ENCODE results near the gene DEPDC1B.
A peak's percentile ranks its signal among the peaks of the same experiment; 100 is the strongest.
"Not testable (repeated sequence)": the region's sequence is repeated elsewhere in the genome, so short reads cannot be mapped to it uniquely, and the experiment has no call there.

The DEPDC1B gene

DNA sequence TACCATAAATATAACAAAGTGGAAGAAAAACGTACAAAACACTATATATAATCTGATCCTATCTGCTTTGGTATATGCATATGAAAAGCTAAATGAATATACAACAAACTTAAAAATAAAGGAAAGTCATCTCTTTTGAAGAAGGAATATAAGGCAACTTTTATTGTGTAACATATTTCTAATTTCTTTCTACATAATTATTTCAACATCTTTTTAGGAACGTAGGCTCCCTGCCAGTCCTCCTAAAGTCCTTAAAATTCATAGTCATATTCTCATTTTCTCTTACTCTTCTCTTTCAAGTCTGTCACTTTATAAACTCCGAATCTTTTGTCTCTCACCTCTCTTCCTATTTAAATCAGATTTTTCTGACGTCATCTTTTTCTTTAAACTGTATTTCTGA, 9.6 kb downstream of the DEPDC1B start:
- DNase-seq = no peak

DNA sequence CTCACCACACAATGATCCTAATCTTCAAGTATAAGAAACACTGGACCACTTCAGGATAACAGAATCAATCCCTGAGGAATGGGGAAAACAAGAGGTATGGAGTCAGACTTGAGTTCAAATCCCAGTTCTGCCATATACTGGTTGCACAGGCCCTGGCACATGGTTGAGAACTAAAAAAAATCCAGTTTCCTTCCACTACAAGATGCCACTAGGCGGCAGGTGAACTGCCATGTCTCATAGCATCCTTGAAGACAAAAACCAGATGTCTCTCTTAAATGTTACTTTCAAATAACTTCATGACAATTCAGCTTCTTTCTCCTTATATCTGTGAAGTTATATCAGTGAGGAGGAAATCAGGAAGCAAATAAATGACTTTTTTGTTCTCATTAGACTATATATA, 11.0 kb downstream of the DEPDC1B start:
- peak in 1 of 5 experiments; percentile 27 for DNase-seq

DNA sequence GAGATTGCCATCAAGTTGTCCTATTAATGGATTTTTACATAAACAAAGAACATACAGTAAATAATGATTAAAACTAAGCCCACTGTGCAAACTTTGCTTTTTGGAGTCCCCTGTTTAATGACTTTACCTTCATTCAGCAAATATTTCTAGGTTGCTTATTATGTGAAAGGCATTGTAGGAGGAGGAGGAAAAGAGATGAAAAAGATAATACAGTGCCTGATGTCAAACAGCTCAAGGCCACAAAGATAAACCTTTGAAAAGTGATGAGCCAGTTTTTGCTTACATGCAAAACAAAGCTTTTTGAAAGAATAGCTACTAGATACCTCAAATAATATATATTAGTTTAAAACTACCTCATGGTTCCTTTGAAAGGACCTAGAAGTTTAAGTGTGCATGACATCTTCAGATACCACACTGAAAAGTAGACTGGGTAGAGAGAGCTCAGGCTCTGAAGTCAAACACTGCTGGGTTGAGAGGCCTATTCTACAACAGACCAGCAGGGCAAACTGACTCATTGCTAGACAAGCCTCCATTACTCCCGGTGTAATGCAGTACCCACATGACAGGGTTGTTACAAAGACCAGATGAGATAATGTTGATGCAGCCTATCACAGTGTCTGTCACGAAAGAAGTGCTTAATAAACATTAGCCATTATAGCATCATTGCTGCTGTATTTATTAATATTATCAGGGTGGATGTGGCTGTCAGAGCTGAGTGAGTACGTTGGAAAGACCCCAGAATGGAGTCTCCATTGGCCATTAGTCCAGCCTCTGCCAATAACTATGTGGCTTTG, 11.8 kb downstream of the DEPDC1B start:
- peak in 1 of 5 experiments; percentile 87 for DNase-seq

DNA sequence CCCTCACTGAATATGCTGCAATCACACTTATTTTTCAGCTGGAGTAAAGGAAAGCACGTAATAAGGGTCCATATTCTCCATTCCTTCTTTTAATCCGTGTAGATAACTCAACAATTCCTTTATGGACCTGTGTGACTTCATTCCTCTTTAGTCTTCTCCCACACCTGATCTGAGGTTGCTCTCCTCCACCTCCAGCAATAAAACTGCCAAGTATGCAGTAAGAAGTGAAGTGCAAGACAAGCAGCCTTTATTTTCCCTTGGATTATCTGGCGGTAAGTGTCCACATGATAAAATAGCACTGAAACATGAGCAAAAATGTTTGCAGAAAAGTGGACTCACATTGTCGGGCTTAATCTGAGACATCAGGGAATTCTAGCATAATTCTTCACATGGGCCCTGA, 13.8 kb downstream of the DEPDC1B start:
- DNase-seq = no peak

DNA sequence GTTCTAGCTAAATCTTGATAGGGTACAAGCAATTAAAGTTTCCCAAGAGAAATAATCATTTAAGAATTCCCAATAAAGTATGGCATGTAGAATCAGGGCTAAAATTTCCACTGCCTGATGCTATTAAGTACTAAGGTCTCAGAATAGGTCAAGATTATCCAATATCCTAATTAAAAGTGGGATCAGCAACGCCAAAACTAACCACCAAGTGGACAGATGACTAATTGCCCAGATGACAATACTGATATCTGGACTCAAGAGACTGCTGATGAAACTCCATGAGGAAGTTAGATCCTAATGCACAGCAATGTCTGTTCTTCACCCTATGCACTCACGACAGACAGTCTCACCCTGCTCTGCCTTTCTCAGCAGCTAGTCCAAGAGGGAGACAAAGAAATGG, 14.3 kb downstream of the DEPDC1B start:
- no peak for DNase-seq

DNA sequence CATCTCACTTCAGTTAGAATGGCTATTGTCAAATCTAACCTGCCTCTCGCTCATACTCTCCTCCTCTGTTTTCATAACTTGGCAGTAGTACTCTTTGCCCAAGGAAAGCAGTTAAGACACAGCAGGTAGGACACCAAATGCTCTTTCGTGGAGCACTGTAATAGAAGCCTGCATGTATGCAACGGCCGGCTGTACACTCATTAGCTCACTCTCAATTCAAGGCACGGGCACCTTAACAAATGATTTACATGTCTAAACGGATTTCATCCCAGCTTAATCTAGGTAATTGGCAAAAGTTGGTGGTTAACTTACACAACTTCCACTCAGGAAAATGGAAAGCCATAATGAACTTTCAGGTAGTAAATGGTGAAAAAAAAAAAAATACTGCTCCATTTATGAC, 14.9 kb downstream of the DEPDC1B start:
- DNase-seq = no peak

DNA sequence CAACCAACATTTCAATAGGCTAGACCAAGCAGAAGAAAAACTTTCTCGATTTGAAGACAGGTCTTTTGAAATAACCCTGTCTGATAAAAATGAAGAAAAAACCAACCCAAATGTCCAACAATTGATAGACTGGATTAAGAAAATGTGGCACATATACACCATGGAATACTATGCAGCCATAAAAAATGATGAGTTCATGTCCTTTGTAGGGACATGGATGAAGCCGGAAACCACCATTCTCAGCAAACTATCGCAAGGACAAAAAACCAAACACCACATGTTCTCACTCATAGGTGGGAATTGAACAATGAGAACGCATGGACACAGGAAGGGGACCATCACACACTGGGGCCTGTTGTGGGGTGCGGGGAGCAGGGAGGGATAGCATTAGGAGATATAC, 18.0 kb downstream of the DEPDC1B start:
- not testable (repeated sequence) for DNase-seq

DNA sequence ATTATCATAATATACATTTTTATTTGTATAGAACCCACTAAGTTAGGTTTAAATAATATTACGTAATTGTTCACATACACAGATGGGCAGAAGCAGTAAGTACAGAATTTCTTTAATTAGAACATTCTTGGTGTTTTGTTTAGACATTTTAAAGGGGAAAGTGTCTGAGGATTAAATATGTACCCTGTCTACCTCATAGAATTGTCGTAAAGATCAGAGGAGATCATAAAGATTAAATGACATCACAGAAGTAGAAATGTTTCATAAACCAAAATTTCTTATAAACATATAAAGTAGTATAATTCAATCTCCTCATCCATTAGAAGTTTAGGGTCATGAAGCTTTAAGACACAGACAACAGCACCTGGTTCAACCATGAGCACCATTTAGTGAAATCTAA, 20.1 kb downstream of the DEPDC1B start:
- no peak for DNase-seq

DNA sequence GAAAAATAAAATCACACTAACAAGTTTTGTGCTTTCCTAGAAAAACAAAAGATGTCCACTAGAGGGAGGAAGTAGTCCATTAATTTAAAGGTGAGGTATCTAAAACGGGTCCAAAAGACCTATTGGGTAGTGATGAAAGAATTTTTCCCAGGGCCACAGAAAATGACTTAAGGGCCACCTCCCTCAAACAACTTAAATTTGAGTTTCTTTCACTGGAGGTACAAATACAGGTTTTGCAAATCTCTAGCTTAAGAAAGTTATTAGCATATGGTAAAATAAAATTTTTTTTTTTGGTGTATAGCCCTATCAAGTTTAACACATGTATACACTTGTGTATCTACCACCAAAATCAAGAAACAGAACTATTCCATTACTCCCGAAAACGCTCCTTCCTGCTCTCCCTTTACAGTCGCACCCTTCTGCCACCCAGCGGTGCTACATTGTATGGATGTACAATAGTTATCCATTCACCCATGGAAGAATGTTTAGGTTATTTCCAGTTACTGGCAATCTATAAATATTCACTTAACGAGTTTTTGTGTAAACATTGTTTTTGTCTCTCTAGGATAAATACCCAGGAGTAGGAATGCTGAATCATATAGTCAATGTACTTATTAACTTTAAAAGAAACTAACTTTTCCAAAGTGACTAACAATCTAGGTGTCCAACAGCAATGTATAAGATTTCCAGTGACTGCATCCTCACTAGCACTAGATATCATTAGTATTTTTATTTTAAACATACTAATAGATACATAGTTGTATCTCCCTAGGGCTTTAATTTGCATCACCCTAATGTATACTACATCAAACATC, 21.9 kb downstream of the DEPDC1B start:
- DNase-seq = peak in 1 of 5 experiments; percentile 42

DNA sequence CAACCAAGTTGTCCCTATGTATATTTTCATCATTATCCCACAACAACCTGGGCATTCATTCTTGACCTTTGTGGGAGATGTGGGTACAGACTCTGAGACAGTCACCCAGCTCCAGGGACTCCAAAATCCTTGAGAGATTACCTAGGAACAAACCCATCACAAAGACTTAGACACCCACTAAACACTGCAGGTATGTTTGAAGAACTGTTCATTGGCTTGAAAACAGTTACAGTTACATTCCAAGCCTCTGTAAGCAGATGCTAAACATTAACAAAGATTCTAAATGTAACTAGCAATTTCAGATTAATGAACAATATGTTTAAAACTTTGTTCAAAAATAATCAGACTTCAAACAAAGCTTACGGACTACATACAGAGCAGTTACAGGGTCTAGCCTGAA, 24.7 kb downstream of the DEPDC1B start:
- DNase-seq = no peak

DNA sequence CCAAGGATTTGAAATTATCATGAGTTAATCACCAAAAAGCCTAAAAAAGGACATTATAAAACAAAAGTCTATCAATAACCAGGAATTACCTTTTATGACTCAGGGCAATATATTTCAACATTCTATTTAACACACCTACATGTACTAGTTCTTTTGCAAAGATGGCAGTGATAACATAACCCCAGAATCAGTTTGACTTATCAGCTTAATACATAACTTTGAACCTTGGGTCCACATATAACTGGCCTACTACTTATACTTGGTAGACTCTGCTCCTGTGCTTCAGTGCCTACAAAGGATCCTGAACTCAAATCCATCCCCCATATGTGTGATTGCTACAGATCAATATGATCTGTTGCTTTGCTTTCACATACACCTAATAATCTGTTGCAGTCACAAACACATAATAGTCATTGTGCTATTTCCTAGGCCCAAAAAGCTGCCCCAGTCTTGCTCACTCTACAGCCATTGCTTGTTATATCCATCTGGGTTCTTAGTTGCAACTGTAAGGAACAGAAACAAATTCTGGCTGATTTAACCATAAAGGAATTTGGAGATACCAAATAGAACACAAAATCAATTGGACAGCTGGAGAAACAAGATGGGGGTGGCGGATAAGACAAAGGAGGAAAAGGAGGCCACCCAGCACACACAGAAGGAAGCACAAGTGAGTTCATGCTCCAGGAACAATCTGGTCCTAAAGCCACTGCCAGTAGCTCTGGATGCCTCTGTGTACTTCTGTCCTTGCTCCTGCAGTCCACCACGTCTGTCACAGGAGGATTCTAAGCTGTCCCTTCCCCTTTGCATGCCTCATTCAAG, 25.5 kb downstream of the DEPDC1B start:
- no peak for DNase-seq

DNA sequence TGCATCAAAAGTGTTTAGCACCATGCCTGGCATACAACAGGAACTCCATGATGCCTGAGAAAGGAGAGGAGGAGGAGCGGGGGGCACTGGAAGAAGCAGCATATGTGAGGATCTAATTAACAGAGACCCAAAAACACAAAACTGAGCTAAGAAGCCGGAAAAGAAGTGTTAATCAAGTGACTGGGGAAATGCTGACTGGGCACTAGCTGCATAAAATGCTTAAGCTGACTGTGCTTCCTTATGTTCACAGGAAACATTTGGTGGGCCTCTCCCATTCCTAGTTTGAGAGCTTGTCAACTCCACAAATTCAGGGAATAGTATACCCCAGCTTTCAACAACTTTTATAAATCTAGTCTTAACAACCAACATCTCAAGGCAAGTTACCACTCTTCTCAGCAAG, 26.6 kb downstream of the DEPDC1B start:
- no peak for DNase-seq

DNA sequence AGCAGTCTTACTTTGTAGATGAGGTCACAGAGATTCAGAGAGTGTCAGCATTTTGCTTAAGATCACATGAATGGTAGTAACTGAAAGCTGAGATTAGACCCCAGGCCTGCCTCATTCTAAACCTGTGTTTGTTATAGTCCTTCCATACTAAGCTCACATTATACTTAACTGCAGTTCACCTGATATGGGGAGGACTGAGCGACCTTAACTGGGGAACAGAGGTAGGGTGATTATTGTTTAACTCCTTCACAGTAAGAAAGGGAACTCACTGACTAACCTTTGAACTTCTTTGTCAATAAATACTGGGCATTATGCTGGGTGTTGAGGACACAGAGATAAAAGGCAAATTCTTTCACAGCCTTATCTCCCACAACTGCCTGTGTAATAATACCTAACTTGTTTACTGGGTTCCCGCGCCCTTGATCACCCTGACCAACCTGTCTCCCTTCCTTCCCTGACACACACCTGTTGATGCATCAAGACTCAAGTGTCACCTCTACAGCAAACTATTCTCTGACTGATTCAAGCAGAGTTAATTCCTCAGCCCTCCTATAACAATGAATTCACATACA, 27.2 kb downstream of the DEPDC1B start:
- DNase-seq = no peak

DNA sequence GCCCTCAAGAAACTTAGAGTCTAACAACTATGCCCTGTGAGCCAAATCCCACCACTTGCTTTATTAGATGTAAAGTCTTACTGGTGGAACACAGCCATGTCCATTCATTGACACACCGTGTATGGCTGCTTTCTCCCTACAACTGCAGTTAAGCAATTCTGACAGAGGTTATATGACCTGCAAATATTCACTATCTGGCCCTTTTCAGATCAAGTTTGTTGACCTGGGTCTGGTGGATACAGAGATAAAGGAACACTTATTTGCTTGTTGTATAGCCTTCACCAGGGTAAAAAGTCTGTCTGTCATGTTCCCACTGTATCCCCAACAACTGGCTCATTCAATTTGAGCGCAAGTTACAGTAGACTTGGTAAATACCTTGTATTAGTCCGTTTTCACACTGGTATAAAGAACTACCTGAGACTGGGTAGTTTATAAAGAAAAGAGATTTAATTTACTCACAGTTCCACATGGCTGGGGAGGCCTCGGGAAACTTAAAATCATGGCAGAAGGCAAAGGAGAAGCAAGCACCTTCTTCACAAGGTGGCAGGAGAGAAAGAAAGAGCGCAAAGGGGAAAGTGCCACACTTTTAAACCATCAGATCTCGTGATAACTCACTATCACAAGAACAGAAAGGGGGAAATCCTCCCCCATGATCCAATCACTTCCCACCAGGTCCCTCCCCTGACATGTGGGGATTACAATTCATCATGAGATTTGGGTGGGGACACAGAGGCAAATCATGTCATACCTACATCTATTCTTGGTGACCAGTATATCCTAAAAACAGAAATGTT, 27.9 kb downstream of the DEPDC1B start:
- no peak for DNase-seq

DNA sequence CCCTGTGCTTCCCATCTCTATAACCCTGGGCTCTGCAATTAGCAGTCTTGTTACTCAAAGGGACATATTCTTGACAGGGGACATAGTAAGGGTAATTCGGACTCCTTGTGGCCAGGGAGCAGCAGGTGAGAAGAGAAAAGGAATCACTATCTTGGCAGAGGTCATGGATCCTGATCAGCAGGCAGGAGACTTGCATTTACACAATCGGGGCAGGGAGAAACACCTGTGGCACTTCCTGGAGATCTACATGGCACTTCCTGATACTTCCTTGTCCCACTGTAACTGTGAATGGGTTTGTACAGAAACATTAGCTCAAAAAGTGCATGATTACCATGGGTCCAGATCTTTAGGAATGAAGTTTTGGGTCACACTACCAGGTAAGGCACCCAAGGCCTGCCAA, 29.2 kb downstream of the DEPDC1B start:
- DNase-seq = no peak

DNA sequence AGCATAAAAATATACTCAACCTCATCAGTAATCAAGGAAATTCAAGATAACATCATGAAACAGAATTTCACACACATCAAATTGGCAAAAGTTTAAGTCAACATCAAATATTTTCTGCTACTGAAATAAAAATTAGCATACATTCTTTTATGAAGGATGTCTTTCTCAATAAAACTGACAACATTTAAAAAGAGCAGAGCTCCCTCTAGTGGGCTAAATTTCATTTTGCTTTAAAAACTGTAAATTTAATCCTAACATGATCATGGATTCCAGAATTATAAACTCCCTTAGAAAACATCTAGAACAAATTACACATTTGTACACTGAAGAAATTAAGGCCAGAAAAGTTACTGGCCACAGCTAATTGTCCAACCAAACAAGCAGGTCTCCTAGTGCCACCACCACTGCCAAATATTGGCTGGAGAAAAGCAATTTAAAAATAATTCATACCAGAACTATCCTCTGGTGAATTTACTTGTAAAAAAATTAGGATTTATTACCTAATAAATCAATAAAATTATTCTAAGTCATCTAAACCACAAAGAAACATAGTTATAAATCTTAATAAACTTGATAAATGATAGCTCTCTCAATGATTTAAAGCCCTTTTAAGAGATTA, 31.2 kb downstream of the DEPDC1B start:
- DNase-seq = peak in 1 of 5 experiments; percentile 31

DNA sequence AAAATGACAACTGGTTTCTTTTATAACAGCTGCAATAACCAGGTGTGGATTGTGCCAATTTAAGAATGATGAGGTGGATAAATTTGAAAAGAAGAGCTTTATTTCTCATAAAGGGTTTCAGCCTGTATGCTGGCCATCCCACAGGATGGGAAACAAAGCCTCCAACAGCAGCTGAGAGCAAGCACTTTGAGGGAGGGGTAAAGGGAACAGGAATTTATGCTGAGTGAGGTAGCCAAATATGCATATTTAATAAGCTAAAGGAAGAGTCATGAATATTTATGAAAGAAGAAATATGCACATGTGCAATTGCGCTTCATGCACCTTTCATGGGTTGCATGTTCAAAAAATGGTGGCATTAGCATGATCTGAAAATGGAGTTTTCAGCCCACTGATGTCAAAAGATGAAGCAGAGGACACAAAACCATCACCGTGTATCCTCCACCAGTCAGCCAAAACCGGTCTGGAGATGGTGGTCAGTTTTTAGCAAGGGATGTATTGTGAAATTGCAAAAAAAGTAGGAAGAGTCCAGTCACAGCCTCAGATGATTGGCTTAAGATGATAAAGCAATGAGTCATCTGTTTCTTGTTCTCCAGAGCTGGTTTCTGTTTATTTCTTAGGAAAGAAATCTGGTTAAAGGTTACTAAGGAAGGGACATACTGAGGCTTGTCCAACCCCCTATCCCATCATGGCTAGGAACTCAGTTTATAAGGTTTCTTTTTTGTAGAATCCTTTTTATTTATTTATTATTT, 47.9 kb downstream of the DEPDC1B start:
- no peak for DNase-seq

DNA sequence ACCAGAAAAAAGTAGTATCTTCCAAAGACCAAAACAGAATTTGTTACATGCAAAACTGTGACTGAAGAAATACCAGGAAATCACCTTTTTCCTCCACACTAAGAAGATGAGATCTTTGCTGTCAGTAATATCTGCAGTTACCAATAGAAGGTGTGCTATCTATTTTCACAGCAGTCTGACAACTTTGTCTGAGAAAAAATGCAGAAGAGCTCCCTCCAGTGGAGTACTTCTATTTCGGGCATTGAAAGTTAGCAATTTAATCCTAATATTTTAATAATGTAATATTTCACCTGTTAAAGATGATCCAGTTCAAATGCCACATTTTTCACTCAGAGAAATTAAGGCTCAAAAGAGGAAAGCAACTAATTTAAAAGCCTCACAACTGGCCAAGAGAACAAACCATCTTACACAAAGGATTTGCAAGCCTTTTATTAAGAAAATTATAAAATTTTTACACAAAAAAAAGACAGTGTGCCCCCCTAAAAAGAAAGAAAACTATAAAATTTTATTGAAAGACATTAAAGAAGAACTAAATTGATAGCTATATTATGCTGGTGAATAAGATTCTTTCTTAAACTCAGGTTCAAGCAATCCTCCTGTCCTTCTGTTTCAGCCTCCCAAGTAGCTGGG, 50.6 kb downstream of the DEPDC1B start:
- peak in 1 of 5 experiments; percentile 53 for DNase-seq

DNA sequence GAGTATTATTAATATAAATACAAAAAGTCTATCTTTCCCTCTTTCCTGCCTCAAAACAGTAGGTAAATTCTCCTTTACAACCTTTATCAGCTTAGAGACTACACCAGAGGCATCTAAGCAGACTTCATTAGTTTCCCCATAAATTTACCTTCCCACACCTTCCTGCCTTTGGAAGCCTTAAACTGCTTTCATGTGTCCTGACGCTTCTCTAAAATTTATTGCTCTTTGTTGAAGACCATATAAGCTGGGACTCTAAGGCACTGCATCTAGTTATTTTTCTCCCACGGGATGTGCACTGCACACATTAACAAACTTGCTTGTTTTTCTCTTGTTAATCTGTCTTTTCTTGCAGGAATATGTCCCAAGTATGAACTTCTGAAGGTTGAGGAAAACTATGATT, 51.8 kb downstream of the DEPDC1B start:
- DNase-seq = no peak

DNA sequence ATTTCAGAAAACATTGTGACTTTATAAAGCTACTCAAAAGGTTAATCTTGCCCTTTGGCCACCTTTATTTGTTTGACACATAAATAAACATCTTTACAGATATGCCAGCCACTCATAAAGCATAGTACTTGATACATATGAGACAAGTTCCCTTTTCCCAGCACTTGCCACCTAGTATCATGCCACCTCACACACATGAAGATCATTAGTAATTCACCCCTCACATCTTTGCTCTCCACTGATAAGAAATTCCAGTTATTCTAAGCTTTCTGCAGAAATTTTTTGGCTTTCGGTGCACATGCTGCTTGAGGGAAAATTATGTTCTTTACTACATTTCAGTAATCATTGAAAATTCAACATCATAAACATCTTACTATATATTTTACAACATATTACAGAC, 59.1 kb downstream of the DEPDC1B start:
- DNase-seq = no peak
